GM19324 (cell line): ENCODE results near the gene GTF2A1.
"Not testable (repeated sequence)": the region's sequence is repeated elsewhere in the genome, so short reads cannot be mapped to it uniquely, and the experiment has no call there.

Experiments
- ATAC-seq: cut with Tn5 transposase; IDR thresholded peaks from one replicate; pipeline ENCODE4 v1.9.1; 2021; ENCODE audit warnings: mild to moderate bottlenecking, moderate library complexity; ENCODE audit not compliant: unreplicated experiment, low FRiP score

GTF2A1 gene

GRCh38 chr14:81220830-81221578, at the start of gene GTF2A1:
GTF2A1 (minus strand) TSS chr14:81220959; CDS start chr14:81220518, 441 bp downstream.
- peak; percentile 84 for ATAC-seq

GRCh38 chr14:81269979-81270375, 49.2 kb upstream of the GTF2A1 start:
- ATAC-seq, result no peak

DNA sequence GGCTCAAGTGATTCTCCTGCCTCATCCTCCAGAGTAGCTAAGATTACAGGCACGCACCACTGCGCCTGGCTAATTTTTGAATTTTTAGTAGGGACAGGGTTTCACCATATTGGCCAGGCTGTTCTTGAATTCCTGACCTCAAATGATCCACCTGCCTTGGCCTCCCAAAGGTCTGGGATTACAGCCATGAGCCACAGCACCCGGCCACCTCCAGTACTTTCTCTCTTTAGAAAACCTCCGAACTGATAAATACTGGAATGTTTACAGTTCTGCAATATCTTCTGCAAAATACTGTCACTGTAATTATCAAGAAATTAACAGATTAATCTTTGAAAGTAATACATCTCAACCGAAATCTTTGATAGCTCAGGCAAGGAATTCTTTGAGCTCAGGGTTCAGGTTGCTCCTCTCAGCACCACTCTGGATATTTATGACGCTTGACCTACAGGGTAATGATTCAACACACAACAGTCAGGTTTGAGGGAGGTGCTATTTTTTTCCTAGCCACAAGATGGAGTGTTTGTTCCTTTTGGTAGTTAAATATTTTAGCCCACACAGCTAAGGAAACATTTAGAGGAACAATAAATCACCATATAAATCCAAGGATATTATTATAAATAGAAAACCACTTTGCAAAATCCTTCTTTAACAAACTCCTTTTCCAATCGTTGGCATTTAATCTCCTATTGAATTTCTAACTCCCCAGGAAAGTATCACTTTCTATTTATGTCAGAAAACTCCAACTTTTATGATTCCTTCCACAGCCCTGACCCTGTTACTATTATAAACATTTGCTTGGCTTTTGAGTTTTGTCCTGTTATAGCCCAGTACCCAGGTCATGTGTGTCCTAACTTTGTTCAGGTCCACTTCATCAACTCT, 48.6 kb upstream of the GTF2A1 start:
- ATAC-seq, result no peak

DNA sequence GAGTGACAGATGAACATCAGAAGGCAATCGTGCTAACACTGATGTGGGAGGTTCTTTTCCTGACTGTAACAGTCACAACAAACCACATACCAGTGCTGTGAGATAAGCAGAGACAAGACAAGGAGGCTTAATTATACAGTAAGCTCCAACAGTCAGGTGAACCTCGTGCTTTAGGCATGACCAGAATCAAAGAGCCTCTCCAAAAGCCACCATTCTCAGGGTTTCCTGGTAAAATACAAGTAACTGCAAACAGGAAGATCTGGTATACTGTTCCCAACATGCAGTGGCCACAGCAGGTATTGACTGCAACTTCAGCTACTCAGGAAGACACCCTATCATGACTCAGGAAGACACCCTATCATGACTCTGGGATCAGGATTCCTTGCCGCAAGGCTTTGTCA, 47.3 kb upstream of the GTF2A1 start:
- peak; percentile 47 for ATAC-seq

DNA sequence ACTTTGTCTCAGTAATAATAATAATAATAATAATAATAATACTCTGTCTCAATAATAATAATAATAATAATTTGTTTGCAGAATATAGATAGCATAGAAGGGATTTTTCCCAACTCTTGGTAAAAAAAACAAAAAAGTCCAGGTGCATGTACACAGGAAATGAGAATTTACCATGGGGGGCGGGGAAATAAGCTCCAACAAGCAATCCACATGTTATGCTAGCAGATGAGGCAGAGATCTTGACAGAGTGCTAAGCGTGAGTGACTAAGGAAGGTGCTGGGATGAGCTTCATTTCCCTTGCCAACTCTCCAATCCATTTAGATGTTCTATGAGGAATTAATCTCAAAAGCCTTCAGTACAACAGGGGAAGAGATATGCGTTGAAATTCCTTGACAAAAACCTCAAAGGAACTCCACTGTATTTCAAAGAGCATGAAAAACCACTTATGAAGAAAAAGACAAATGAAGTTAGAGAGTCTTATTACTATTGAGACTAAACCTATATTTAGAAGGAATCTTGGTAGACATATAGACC, 44.9 kb upstream of the GTF2A1 start:
- ATAC-seq, result no peak

DNA sequence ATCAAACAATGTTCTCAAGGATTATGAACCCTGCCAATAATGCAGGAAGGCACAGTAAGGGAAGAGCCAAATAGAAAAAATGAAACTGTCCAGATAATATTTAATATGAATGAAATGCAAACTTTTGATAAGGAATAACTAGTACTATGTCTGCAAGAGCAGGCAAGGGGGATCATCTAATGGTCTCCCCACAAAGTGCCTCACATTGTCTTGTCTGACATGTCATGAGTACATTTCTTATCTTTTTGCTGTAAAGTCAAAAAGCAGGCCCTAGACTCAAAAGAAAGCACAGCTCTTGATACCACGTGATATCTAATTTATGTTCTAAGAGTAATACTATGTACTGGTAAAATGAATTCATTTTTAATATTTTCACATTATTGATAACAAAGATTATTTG, 43.9 kb upstream of the GTF2A1 start:
- ATAC-seq, result no peak

- no peak for ATAC-seq
Measured at GRCh38 chr14:81263777-81264410, 43.1 kb upstream of the GTF2A1 start.

- ATAC-seq, result no peak
Measured at GRCh38 chr14:81261176-81261575, 40.4 kb upstream of the GTF2A1 start.

GRCh38 chr14:81260732-81261131, 40.0 kb upstream of the GTF2A1 start:
- ATAC-seq, result no peak

DNA sequence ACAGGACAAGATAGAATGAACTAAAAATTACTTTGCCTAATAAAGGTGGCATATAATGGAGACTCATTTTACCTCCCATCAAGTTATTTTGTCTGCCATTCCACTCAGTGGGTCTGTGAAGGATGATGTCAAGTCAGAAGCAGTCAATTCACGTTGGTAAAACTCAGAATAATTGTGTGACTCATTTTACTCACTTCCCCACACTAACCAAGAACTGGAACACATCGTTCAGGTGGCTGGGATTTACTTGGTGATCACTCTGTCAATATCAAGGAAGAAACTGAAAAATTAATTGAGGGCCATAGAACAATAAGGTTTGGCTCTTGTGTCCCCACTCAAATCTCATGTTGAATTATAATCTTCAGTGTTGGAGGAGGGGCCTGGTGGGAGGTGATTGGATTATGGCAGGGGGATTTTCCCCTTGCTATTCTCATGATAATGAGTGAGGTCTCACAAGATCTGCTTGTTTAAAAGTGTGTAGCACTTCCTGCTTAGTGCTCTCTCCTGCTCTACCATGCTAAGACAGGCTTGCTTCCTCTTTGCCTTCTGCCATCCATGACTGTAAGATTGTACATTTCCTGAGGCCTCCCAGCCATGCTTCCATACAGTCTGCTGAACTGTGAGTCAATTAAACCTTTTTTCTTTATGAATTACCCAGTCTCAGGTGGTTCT, 35.7 kb upstream of the GTF2A1 start:
- no peak for ATAC-seq

GRCh38 chr14:81252278-81252677, 31.5 kb upstream of the GTF2A1 start:
- no peak for ATAC-seq

DNA sequence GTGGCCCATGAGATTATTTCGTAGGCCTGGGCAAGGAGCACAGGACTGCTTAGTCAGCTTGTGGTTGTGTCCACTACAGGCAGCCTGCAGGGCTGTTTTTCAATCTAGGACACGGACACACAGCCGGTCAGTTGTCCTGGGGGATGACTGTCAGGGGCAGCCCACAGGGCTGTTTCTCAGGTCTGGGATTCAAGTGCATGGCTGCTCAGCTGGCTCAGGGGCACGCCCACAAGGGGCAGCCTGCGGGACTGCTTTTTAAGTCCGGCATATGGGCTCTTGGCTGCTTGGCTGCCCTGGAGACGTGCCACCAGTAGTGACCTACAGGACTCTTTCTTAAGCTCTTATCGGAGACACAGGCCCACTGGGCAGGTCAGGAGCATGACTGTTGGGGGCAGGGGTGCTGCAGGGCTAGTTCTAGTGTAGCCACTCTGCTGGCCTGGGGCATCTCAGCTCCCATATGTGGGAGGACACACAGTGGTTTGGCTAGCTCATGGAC, 26.6 kb upstream of the GTF2A1 start:
- ATAC-seq, result no peak

- no peak for ATAC-seq
Measured at GRCh38 chr14:81246461-81247270, 25.9 kb upstream of the GTF2A1 start.

DNA sequence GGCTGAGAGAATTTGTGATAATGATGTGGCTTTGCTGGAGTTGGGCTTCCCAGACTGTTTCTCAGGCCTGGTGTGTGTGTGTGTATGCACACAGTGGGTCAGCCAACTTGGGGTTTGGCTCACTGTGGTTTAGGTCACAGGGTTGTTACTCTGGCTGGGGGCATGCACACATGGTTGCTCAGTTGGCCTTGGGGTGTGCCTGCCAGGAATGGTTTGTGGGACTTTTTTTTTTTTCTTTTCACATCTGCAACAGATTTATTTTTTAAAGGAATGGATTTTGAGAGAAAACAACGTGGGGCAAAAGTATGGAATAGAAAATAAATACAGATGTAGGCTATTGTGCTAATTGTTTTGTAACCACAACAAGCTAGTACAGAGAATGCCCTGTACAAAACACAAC, 25.0 kb upstream of the GTF2A1 start:
- ATAC-seq, result no peak

- not testable (repeated sequence) for ATAC-seq
Measured at GRCh38 chr14:81244431-81244830, 23.7 kb upstream of the GTF2A1 start.

GRCh38 chr14:81243499-81243898, 22.7 kb upstream of the GTF2A1 start:
- ATAC-seq, result no peak

GRCh38 chr14:81236849-81237248, 16.1 kb upstream of the GTF2A1 start:
- ATAC-seq, result not testable (repeated sequence)

DNA sequence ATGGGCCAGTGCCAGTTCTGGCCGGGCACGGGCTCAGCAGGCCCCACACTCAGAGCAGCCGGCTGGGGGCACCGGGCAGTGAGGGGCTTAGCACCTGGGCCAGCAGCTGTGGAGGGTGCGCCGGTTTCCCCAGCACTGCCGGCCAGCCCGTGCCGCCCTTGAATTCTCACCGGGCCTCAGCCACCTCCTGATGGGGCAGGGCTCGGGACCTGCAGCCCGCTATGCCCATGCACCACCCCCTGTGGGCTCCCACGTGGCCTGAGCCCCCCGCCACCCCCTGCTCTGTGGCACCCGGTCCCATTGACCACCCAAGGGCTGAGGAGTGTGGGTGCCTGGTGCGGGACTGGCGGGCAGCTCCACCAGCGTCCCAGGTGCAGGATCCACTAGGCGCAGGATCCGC, 15.4 kb upstream of the GTF2A1 start:
- ATAC-seq, result no peak

DNA sequence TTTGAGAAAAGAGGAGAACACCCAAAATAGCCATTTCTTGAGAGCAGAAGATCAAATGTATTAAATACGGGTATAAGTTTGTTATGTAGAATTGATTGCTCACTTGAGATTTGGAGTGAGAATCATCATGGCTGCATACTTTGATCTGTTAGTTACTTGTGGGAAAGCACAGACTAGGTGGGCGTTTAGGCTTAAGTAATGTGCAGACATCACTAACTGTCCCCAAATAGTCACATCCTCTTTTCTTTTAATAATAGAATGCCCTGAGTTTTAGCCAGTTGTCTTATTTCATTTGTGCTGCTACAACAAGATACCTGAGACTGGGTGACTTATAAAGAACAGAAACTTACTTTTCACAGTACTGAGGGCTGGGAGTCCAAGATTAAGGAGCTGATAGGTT, 14.3 kb upstream of the GTF2A1 start:
- ATAC-seq, result no peak
